Astrocyte of the cerebellum (primary cell): ENCODE measurements around the gene ZNF853.

Experiments used
- DNase-seq: peaks from one replicate; pipeline ENCODE4 v3.0.0-alpha.2; 2011; ENCODE audit warnings: low read depth
- H3K4me3 ChIP-seq: 2 replicates; pipeline ENCODE4 v1.5.1; 2011; ENCODE audit warnings: mild to moderate bottlenecking, low read depth, low read length, moderate library complexity
- CTCF ChIP-seq: IDR thresholded peaks from 2 replicates; pipeline ENCODE4 v1.5.1; 2012; ENCODE audit warnings: low read length, low read depth, moderate library complexity, mild to moderate bottlenecking; ENCODE audit errors: missing control alignments
- in situ Hi-C: cut with HindIII; loops from 2 replicates; pipeline ENCODE4 v1.10.0; 2017; ENCODE audit warnings: low sequenced_read_pairs

ZNF853 gene

GRCh38 chr7:6618621-6619020, 3.2 kb downstream of the ZNF853 start:
- no peak for DNase-seq
- in situ Hi-C loops = no loop called here
- H3K4me3 ChIP-seq = no peak overlapping the region
- no peak for TF ChIP-seq CTCF

GRCh38 chr7:6619961-6620360, 4.6 kb downstream of the ZNF853 start:
- no peak for DNase-seq
- H3K4me3 ChIP-seq = no peak overlapping the region
- in situ Hi-C loops = no loop called here
- TF ChIP-seq CTCF = no peak

- in situ Hi-C loops = no loop called here
- no peak overlapping the region for H3K4me3 ChIP-seq
- no peak for DNase-seq
- no peak for TF ChIP-seq CTCF
These were observed 6.1 kb downstream of the ZNF853 start for GRCh38 chr7:6621195-6622133.

- no peak for TF ChIP-seq CTCF
- in situ Hi-C loops = no loop called here
- no peak for DNase-seq
- H3K4me3 ChIP-seq = no peak overlapping the region
These were observed 6.8 kb downstream of the ZNF853 start for GRCh38 chr7:6622134-6622710.

GRCh38 chr7:6623589-6624245, 8.3 kb downstream of the ZNF853 start:
- no peak for DNase-seq
- in situ Hi-C loops = no loop called here
- no peak for TF ChIP-seq CTCF
- no peak overlapping the region for H3K4me3 ChIP-seq

- DNase-seq = no peak
- in situ Hi-C loops = no loop called here
- TF ChIP-seq CTCF = no peak
- no peak overlapping the region for H3K4me3 ChIP-seq
These were observed 8.8 kb downstream of the ZNF853 start for GRCh38 chr7:6624246-6624611.
